ENCODE data around the gene NPC1. TPM values are rescaled to one million over a fixed set of nuclear protein-coding genes. Genes with fewer than 3 reads are reported as not detected.
"Not testable (repeated sequence)": the region's sequence is repeated elsewhere in the genome, so short reads cannot be mapped to it uniquely, and the experiment has no call there.

The NPC1 gene
- total RNA-seq, 1 donor from 2014 or later, result 30.2 TPM

DNA sequence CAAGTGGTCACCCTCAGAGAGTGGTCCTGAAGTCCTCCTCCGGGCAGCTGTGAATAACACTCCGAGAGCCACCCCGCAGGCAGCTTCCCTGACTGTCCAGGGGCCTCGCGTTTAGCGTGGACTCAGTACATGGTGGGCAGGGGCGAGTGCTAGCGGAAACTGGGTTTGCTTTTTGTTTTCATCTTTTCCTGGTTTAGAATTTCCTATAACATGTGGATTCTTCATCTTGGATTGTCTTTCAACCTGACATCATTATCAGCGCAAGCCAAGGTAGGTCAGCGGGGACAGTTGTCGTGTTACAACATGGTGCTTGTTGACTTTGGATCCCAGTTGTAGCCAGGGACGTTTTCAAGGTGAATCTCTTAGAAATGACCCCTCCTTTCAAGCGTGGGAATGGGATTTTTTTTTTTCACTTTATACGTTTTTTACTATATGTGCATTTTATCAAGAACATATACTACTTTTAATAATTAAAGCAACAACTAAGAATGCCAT is 62.0 kb downstream of the NPC1 start:
- no peak for DNase-seq (ENCODE audit: low read depth in 2 of 2)

DNA sequence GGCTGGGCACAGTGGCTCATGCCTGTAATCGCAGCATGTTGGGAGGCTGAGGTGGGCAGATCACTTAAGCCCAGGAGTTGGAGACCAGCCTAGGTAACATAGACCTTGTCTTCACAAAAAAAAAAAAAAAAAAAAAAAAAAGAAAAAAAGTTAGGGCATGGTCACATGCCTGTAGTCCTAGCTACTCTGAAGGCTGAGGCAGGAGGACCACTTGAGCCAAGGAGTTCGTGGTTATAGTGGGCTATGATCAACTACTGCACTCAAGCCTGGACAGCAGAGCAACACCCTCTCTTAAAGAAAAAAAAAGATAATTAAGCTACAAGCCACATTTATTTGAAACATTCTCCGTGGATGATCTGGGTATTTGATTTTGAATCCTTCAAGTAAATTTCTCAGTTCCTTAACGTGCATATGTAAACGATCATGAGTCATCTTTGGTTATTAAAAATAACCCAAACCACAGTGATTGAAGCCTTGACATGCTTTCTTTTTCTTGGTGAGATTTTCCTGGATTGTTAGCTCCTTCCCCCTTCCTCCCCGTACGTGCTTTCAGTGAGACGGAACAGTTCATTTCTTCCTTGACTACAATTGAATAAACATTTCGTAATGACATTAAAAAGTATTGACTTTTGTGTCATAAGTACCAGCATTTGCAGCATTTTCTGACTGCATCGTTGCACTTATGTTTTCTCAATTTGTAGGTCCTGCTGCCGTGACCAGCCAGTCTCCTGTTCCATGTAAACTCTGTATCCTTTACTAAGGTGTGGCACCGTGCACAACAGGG is 62.7 kb downstream of the NPC1 start:
- DNase-seq (ENCODE audit: low read depth in 2 of 2), result peak in 1 of 2 donors; percentile 77

DNA sequence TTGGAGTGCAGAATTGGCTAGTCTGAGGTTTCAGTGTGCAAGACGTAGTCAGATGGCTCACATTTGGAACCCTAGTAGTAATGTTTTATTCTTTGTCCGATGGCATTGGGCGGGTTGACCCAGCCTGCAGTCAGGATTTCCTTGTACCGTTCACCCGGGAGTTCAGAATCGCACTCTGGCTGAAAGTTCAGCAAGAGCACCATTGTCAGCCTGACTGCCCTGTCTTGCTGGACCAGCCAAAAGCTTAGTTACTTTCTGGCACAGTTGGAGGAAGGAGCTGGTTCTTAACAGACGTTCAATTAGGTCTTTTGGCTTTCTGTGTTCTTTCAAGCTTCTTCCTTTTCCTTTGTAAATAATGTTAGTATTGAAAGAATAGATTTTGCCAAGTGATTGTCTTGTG is 64.4 kb downstream of the NPC1 start:
- DNase-seq (ENCODE audit: low read depth in 2 of 2), result peak; percentile 49 to 60

DNA sequence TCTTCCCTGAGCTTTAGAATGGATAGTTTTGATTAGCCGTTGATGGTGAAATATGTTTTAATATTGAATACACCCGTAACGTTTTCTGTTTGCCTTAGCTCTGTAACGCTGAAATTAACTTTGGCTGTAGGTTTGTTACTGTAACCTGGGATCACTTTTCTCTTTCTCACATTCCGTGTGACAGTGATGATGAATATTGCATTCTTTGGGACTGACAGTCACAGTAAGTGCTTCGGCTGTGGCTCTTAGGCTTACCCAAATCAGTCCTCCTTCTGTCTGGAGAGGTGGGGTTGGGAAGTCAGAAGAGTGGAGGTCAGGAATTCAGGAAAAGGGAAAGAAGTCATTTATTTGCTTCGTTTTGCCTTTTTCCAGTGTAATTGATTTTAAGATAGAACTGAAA is 65.0 kb downstream of the NPC1 start:
- no peak for DNase-seq (ENCODE audit: low read depth in 2 of 2)

DNA sequence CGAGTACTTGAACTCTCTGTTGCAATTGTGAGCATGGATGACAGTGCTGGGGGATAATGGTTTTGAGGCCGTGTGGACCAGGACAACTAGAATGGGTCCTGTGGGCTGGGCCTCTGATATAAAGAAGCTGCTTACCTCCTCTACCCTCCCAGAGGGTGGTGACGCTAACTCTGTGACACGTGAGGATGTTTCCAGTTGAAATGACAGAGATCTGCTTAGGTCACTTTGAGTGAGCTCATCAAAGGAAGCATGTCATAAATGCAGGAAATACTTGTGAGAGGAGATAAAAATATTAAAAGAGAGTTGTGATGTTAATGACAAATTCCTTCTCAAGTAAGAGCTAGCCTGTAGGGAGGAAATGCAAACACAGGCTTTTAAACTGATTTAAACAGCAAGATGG is 66.6 kb downstream of the NPC1 start:
- peak; percentile 89 to 97 for DNase-seq (ENCODE audit: low read depth in 2 of 2)

DNA sequence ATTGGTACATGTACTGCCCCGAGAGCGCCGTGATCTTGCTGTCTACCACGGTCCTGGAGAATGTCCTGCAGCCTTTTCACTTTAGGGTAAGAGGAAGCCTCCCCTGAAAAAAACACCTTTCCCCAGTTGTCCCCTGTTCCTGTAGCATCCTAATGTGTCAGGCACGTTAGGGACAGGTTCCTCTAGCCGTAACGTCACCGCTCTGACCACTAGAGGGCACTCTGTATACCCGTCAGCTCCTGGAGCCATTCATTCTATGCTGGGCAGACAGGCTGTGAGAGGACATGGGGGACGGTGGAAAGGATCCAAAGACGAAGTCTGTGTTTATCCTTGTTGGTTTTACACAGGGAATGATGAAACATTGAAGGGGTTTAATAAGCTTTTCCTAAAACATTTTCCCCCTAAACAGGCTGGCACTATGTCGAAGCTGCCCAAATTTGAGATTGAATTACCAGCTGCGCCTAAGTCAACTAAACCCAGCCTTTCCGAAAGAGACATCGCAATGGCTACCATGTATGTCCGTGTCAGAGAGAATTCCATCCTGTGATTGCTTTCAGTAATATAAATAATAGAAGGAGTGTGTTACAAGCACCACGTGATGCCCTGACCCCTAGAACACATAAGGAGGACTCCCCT is 70.3 kb downstream of the NPC1 start:
- peak; percentile 80 to 90 for DNase-seq (ENCODE audit: low read depth in 2 of 2)

DNA sequence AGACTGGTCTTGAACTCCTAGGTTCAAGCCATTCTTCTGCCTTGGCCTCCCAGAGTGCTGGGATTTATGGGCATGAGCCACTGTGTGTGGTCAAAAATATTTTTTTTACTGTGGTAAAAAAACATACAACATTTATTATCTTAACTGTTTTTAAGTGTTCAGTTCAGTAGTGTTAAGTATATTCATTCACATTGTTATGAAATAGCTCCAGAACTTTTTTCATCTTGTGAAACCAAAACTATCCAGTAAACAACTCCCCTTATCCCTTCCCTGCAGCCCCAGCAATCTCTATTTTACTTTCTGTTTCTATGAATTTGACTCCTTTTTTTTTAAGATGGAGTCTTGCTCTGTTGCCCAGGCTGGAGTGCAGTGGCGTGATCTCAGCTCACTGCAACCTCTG is 73.7 kb downstream of the NPC1 start:
- no peak for DNase-seq (ENCODE audit: low read depth in 2 of 2)

DNA sequence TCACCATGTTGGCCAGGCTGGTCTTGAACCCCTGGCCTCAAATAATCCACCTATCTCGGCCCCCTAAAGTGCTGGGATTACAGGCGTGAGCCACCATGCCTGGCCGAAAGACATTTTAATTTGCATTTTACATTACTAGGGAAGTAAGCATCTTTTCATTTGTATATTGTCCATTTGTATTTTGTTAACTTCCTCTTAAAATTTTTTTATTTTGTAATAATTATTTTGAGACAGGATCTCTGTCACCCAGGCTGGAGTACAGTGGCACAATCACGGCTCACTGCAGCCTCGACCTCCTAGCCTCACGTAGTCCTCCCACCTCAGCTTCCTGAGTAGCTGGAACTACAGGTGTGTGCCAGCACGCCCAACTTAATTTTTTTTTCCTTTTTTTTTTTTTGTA is 74.1 kb downstream of the NPC1 start:
- DNase-seq (ENCODE audit: low read depth in 2 of 2), result not testable (repeated sequence)

DNA sequence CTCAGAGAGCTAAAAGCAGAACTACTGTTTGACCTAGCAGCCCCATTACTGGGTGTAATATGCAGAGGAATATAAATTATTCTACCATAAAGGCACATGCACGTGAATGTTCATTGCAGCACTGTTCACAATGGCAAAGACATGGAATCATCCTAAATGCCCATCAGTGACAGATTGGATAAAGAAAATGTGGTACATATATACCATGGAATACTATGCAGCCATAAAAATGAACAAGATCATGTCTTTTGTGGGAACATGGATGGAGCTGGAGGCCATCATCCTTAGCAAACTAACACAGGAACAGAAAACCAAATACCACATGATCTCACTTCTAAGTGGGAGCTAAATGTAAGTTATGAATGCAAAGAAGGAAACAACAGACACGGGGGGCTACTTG is 75.4 kb downstream of the NPC1 start:
- not testable (repeated sequence) for DNase-seq (ENCODE audit: low read depth in 2 of 2)

DNA sequence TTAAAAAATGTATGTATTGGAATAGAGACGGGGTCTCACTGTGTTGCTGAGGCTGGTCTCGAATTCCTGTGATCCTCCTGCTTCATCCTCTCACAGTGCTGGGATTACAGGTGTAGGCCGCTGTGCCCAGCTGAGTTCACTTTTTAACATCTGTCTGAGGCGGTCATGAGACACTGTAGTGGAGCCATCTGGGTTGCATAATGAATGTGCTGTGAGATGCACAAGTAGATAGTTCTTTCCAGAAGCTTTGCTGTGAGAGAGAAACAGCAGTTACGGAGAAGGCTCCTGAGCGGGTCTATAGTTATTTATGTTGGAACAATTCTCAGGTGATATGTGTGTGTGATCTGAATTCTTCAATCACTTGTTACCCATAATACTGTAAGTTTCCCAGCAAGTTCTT is 79.9 kb downstream of the NPC1 start:
- no peak for DNase-seq (ENCODE audit: low read depth in 2 of 2)

DNA sequence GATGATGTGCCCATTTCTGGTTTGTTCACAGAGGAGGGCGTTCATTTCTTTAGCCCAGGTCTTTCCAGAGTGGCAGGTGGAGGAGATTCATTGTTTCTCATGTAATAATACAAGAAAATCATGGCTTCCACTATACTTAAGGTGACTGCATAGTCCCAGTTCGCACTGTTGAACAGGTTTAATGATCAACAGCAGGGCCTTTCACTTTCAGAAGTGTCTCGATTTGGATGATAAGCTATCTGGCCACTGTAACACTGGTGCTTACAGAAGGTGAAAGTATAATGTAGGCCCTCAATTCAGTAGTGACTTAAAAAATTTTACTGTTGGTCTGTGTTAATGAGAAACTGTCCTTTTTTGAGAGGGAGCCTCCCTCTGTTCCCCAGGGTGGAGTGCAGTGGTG is 81.6 kb downstream of the NPC1 start:
- DNase-seq (ENCODE audit: low read depth in 2 of 2), result no peak

DNA sequence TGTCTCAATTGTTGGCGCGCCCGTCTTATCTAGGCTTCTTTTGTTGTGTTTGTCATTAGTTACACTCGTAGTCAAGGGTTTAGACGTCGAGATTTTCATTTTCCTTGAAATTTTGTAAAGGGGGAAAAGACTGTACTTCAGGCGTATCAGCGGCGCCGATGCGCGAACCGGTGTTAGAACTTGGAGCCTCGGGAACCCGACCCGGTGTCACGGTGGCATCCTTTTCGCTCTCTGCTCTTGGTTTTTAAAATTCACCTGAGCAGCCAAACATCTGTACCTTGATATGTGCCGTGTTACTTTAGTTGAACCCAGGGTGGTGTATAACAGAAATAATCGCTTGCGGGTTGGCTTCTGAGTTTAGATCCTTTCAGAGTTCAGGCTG is 82.4 kb downstream of the NPC1 start:
- peak in 1 of 2 donors; percentile 15 for DNase-seq (ENCODE audit: low read depth in 2 of 2)

DNA sequence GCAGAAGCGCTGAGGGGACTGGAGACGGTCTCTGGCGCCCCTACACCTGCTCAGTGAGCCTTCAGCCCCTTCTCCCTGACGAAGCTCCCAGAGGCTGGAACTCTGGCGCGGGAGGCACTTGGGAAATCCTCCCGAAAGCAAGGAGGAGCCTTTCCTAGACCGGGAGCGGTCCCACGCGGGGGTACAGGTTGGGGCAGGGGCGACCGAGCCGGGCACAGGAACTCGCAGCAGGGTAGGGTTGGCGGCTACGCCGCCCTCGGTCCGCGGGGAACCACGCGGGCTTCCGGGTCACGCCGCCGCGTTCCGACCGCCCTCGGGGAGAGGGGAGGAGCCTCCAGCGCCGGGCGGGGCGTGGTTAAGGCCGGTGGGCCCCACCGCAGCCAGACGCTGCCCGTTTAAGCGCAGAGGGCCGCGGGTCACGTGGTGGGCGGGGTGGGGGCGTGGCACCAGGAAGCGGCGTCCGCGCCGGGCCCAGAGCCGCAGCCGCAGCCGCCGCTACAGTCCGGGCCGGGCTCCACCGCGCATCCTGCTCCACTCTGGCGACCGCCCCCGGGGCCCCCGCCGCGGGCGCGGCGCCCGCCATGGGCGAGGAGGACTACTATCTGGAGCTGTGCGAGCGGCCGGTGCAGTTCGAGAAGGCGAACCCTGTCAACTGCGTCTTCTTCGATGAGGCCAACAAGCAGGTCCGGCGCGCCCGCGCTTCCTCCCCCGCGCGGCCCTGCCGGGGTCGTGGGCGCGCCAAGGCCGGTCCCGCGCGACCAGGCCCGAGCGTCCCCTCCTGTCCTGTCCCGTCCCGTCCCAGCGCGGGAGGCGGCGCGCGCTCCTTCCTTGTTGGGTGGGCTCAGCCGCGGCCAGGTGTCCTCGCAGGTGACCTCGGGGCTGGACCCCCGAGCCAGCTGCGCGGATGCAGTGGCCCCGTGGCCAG is 83.0 kb downstream of the NPC1 start, which contains the start of gene RMC1:
RMC1 (plus strand) TSS at position 474 of the 925 bp plus-strand sequence; CDS start at position 582, 108 bp downstream.
- peak; percentile 96 to 97 for DNase-seq (ENCODE audit: low read depth in 2 of 2)

DNA sequence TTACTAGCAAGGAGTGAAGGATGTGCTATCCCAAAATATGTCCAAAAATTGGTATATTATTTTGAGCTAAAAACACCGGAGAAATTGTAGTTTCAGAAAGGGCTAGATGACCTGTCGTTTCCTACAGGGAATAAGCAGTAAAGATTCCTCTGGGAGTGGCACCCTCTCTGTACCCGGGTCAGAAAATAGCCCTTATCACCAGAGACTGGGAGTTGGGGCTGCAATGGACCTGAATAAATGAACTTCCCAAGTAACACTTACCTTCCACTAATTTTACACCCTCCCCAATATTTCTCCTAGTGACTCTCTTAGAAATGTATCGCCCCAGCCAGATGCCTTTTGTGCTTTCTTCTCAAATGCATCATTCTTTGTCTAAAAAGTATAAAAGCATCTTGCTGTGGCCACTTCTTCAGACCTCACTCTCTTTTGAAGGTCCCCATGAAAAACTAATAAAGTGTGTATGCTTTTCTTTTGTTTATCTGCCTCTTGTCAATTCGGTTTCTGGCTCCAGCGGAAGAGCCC is 83.7 kb downstream of the NPC1 start:
- no peak for DNase-seq (ENCODE audit: low read depth in 2 of 2)

DNA sequence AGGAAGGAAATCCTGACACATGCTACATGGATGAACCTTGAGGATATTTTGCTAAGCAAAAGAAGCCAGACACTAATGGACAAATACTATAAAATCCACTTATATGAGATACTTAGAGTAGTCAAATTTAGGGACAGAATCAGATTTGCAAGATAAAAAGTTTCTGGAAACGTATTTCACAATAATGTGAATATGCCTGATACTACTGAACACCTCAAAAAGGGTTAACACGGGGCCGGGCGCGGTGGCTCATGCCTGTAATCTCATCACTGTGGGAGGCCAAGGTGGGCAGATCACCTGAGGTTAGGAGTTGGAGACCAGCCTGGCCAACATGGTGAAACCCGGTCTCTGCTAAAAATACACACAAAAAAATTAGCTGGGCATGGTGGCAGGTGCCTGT is 84.7 kb downstream of the NPC1 start:
- no peak for DNase-seq (ENCODE audit: low read depth in 2 of 2)

DNA sequence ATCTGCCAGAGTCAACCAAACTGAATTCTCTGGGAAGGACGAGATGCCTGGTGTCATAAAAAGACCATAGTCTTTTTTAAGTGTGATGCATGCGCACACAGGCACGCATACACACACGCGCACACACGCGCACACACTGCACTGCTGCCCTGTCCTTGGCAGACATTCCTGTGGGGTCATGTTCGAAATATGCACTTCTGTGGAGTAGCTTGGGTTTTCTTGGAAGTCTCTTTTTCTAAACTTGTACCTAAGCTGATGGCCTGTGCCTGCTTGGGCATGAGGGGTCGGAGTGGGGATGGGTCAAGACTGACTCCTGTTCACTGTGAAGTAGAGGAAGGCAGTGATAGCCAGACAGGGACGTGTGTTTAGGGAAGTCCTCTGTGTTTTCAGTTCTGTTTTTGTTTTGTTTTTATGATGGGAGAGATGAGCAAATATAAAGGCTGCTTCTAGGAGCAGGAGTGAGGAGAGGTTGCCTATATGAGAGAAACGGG is 87.0 kb downstream of the NPC1 start:
- no peak for DNase-seq (ENCODE audit: low read depth in 2 of 2)

DNA sequence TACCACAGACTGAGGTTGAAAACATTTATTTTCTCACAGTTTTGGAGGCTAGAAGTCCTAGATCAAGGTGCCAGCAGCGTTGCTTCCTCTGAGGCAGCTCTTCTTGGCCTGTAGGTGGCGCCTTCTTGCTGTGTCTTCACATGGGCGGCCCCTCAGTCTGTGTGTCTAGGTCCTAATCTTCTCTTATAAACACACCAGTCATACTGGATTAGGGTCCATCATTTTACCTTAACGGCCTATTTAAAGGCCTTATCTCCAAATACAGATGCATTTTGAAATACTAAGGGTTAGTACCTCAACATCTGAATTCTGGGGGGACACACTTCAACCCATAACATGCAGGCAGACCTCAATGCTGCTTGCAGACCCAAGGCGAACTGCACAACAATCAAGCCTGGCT is 87.4 kb downstream of the NPC1 start:
- peak; percentile 54 to 81 for DNase-seq (ENCODE audit: low read depth in 2 of 2)

DNA sequence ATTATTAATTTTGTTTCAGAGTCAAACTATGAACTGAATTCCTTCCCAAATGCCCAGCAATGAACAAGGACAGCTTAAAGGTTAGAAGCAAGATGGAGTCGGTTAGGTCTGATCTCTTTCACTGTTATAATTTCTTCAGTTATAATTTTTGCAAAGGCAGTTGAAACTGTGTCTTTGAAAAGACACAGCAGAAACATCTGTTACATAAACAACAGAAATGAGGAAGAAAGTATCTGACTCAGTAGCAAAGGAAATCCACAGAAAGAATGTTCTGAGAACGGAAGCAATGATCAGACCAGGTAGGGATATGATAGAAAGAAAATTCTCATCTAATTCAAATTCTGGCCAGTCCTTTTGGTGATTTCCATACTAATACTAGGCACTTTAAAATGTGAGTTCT is 88.2 kb downstream of the NPC1 start:
- no peak for DNase-seq (ENCODE audit: low read depth in 2 of 2)

DNA sequence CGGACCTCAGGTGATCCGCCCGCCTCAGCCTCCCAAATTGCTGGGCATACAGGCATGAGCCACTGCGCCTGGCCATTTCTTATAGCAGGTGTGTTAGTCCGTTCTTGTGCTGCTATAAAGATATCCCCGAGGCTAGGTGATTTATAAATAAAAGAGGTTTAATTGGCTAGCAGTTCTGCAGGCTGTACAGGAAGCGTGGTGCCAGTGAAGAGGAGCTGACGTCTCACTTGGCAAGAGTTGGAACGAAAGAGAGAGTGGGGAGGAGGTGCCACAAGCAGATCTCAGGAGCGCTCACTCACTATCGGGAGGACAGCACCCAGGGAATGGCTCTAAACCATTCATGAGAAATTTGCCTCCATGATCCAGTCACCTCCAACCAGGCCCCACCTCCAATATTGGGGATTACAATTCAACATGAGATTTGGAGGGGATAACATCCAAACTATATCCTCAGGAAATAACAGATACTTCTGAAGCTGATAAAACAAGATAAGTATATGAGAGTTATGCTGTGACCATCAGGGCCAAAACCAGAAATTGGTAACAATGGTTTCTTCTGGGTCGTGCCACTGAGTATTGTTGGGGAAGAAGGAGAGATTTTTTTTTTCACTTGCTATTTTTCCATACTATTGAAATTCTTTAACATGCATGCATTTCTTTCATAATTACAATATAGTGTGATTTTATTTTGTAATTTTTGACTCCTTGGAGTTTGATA is 90.4 kb downstream of the NPC1 start:
- peak in 1 of 2 donors; percentile 74 for DNase-seq (ENCODE audit: low read depth in 2 of 2)

DNA sequence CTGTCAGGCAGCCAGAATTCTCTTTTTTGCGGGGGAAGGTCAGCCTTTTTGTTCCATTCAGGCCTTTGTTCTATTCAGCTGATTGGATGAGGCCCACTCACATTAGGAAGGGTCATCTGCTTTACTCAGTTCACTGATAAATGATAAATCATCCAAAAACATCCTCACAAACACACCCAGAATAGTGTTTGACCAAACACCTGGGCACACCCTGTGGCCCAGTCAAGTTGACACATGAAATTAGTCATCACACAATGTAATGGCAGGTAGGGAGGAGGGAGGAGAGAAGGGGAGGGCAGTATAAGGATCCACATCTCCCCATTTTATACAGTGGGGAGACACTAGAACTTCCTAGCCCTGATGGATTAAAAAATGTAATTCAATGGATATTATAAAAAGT is 91.3 kb downstream of the NPC1 start:
- DNase-seq (ENCODE audit: low read depth in 2 of 2), result peak in 1 of 2 donors; percentile 73

DNA sequence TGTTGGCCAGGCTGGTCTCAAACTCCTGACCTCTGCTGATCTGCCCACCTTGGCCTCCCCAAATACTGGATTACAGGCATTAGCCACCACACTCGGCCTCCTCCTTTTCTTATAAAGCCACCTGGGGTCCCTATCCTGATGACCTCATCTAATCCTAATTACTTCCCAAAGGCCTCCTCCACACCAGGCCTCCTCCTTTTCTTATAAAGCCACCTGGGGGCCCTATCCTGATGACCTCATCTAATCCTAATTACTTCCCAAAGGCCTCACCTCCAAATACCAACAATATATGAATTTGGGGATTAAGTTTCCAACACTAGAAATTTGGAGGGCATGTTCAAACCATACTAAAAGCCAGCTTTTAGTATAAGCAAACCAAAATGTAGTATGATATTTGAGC is 92.7 kb downstream of the NPC1 start:
- no peak for DNase-seq (ENCODE audit: low read depth in 2 of 2)

Data from lung microvascular endothelial cell (primary cell).